Activated gamma-delta T cell (primary cell): ENCODE data around the gene SARS1.
"Not testable (repeated sequence)": the region's sequence is repeated elsewhere in the genome, so short reads cannot be mapped to it uniquely, and the experiment has no call there.

Source experiments
- DNase-seq: peaks from one replicate; lab custom pipeline; 2025; lab: John Stamatoyannopoulos, UW

The SARS1 gene

DNA sequence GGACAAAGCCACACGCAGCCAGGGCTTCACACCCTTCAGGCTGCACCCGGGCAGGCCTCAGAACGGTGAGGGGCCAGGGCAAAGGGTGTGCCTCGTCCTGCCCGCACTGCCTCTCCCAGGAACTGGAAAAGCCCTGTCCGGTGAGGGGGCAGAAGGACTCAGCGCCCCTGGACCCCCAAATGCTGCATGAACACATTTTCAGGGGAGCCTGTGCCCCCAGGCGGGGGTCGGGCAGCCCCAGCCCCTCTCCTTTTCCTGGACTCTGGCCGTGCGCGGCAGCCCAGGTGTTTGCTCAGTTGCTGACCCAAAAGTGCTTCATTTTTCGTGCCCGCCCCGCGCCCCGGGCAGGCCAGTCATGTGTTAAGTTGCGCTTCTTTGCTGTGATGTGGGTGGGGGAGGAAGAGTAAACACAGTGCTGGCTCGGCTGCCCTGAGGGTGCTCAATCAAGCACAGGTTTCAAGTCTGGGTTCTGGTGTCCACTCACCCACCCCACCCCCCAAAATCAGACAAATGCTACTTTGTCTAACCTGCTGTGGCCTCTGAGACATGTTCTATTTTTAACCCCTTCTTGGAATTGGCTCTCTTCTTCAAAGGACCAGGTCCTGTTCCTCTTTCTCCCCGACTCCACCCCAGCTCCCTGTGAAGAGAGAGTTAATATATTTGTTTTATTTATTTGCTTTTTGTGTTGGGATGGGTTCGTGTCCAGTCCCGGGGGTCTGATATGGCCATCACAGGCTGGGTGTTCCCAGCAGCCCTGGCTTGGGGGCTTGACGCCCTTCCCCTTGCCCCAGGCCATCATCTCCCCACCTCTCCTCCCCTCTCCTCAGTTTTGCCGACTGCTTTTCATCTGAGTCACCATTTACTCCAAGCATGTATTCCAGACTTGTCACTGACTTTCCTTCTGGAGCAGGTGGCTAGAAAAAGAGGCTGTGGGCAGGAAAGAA is 61.1 kb downstream of the SARS1 start:
- no peak for DNase-seq

DNA sequence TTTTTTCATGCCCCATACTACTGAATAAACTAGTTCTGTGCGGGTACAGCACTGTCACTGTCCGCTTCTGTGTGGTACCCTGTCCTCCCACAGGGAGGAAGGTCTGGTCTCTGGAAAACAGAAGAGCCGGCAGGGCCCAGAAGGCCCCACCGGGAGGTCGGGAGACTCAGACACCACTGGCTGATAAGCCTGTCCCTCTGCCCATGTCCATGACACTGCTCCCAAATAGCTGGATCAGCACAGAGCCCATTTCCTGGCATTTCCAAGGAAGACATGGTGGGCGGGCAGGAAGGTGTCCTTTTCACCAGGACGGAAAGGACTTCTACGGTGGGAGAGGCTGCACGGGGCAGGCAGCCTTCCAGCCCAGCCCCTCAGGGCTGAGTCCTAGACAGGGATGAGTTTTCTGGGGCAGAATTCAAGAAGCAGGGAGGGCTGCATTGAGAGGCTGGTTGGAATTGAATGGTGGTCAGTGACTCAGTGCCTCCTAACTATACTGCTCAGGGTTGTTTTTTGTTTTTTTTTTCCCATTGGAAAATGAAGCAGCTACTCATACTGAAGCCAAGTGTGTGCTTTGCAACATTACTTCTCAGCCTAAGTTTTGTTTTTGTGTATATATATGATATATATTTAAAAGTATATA is 62.1 kb downstream of the SARS1 start:
- DNase-seq, result no peak

DNA sequence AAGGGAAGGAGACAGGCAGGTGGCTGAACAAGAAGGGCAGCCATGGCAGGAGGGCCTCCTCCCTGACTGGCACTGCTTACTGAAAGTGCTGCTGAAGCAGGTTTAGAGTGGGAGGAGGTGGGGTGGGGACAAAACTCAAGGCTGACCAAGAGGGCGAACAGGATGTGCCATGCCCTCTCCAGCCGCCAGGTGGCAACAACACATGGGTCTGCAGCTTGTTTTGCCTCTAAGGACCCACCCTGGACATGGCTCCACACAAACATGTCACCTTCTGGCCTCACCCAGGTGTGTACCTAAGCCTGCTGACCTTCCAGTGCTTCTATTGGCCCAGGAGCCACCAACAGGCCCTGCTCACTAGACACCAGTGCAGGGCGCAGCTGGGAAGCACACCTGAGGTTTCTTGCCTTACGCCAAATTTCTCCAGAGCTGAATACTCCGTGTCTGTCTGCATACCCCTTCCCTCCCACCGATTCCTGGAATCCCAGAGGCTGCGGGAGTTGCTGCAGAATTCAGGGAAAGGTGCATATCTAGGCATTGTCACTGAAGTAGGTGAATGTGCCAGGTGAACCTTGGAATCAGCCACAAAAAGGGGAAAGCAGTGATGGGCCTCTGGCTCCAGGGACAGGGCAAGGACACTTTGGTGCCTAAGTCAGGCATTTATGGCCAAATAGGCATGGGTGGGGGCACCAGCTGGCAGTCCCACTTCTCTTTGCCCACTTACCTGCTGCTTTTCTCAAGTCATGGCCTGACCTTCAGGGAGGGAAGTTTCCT is 63.9 kb downstream of the SARS1 start:
- DNase-seq, result no peak

DNA sequence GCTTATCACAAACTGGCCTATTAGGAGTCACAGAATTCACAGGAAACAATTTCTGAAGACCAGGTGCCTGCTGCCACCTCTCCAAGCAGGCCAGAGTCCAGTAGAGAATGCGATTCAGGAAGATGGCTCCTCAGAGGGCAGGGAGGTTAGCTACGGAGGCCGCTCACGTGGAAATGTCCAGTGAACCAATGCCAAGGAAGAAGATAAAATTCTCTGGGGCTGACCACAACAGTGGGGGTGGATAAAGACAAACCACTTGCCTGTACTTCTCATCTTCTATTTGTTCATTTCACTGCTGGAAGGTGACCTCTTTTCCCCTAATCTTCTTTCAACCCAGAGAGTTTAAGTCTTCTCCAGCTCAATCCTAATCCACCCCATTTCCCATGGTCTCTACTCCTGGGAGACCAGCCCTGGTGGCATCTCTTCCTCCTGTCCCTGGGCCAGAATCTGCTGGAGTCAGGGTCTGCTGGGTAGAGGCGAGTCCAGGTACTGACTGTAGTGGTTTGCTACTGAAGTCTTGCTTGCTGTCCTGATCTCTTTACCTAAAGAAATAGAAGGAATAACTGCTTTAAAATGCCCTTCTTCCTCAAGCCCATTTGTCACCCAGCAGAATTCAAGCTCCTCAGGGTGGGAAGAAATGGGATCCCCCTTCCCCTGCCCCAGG is 66.0 kb downstream of the SARS1 start:
- no peak for DNase-seq

DNA sequence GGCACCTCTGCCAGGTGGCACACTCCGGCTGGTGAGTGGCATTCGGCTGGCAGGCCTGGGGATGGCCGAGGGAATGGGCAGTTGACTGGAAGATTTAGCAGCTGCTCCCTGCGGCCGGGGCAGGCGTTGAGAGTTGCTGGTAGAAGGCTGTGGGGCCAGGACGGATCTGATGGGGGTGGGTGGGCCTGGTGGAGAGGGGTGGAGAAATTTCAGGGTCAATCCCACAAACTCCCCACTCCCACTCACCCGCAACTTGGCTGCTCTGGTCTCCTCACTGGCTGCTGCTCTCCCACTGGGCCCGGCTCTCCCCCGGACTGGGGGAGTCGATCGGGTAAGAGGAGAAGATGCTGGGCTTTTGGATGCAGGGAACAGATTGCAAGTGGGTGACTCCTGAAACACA is 67.1 kb downstream of the SARS1 start:
- no peak for DNase-seq

DNA sequence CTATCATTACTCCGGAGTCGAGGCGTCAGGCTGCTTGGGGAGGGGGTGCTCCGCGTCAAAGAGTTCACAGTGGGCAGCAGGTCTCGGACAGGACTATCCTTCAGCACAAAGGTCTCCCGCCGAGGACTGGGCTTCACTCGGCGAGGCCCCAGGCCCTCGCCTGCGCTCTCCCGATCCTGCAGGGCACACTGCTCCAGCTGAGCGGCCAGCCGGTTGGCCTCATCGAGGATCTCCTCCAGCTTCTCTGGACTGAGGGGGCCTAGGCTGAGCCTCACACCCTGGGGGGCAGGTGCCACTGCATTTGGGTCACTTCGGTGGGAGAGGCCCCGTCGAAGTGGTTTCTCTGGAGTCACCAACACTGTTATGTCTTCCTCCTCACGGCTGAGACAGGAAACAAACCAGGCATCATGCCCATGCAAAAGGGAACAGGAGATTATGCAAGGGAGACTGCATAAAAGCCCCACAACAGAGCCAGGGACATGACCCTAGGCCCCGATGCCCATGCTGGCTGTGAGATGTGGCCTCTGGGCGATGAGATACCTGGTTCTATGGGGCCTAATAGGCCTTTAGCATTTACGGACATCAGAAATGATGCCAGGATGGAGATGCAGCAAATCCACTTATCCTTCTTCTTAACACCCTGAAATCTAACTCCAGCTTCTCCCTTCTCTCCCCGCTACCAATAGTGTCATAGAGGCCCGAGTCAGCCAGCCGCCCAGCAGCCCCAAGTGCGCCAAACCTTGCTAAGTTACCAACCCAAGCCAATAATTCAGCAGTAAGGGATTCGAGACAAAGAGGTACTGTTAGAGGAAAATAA is 68.2 kb downstream of the SARS1 start:
- DNase-seq, result no peak

DNA sequence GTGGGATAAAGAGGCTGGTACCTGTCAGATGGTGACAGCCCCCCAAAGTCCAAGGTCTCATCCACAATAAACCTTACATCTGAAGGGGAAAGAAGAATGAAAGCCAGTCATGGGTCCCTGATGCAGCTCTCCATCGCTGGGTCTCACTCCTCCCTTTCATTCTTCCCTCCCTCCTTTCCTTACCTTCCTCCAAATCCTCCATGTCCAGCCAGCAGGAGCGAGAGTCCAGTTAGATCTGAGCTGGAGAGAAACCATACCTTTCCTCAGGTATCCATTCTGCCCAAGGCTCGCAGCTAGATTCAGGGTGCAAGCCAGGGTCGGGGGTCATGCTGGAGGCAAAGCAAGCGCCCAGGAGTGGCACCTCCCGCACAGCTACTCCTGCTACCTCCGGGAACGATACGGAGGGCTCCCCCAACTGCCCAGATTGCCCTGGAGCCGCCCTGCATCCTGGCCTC is 68.8 kb downstream of the SARS1 start:
- no peak for DNase-seq

DNA sequence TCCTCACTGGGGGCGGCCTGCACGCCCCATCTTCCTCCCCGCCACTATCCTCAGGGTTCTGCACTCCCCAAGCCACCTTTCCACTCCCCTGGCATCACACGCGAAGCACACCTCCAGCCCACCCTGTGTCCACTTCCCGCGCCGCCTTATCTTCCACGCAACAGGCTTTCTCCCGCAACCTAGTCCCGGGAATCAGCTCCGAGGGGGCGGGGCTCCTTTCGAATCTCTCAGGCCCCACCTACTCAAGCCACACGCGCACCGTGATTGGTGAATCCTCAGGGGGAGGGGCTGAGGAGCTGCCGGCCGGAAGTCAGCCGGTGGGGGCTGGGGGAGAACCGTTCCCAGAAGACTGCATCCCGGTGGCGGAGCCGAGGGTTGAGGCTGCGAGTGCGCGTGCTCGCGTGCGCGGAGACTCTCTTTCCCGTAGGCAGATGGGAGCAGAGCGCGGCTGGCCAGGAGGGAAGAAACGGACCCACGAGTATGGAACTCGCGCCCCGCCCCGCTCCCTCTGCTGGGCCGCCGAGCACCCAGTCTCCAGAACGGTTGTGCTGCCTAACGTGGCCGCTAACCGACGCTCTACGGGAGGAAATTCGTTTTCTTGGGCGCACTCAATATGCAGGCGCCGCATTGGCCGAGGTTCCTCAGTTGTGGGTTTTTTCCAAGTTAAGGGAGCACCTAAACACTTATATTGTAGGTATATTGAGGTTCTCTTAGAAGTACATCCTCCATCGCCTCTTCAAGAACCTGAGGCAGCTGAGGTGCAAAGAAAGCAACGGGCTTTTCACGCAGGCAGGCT is 69.4 kb downstream of the SARS1 start, which contains the start of gene PSRC1:
Gene PSRC1 (minus strand): TSS at position 194 of the 796 bp plus-strand sequence.
- DNase-seq, result peak; percentile 63

DNA sequence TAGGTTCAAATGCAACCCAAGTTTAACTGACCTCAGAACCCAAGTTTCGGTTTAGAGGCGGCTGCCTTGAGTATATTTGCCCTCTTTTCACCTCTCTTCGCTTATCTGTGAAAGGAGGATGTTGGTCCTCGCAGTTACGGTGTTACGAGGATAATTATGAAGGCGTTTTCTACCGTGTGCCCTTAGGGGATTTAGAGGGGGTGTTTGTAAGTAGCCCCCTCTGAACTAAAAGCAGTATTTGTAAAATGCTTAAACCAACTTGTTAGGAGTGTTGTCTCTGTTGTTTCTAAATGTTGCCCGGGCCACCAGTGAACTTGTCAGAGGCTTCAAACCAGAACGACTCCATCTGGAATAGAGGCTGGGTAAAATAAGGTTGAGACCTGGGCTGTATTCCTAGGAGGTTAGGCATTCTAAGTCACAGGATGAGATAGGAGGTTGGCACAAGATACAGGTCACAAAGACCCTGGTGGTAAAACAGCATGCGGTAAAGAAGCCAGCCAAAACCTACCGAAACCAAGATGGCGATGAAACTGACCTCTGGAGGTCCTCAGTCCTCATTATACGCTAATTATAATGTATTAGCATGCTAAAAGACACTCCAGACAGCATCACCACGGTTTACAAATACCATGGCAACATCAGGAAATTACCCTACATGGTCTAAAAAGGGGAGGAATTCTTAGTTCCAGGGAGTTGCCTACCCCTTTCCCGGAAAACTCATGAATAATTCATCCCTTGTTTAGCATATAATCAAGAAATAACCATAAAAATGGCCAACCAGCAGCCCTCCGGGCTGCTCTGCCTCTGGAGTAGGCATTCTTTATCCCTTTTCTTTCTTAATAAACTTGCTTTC is 70.3 kb downstream of the SARS1 start:
- DNase-seq, result no peak

DNA sequence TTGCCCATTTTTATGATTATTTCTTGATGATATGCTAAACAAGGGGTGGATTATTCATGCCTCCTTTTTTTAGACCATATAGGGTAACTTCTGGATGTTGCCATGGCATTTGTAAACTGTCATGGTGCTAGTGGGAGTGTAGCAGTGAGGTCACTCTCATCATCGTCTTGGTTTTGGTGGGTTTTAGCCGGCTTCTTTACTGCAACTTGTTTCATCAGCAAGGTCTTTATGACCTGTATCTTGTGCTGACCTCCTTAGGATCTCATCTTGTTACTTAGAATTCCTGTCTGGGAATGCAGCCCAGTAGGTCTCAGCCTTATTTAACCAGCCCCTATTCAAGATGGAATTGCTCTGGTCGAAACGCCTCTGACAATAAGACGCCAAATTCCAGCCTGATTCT is 73.0 kb downstream of the SARS1 start:
- not testable (repeated sequence) for DNase-seq
